GM10266 (cell line): ENCODE data around the gene ACAD11.

Experiments
- DNase-seq: peaks from one replicate; pipeline ENCODE4 v3.0.0; 2012; ENCODE audit errors: extremely low spot score
- TF ChIP-seq, protein P1 (sequence below): IDR thresholded peaks from 2 replicates; pipeline ENCODE4 v1.5.1; 2012; ENCODE audit warnings: mild to moderate bottlenecking, low read depth; ENCODE audit not compliant: control insufficient read depth, insufficient read depth; ENCODE audit errors: missing control alignments

Gene ACAD11

DNA sequence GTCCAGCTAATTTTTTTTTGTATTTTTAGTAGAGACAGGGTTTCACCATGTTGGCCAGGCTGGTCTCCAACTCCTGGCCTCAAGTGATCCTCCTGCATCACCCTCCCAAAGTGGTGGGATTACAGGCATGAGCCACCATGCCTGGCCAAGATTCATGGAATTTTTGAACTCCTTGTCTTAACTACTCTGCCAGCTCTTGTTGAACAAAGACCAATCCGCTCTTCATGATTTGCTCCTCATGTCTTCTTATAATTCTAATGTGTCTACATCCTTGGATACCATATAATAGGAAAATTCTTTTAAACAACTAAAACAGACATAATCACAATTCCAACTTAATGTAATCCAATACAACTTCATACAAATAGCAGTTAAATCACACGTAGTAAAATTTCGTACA is 21.8 kb upstream of the ACAD11 start:
- TF ChIP-seq, protein P1, sequence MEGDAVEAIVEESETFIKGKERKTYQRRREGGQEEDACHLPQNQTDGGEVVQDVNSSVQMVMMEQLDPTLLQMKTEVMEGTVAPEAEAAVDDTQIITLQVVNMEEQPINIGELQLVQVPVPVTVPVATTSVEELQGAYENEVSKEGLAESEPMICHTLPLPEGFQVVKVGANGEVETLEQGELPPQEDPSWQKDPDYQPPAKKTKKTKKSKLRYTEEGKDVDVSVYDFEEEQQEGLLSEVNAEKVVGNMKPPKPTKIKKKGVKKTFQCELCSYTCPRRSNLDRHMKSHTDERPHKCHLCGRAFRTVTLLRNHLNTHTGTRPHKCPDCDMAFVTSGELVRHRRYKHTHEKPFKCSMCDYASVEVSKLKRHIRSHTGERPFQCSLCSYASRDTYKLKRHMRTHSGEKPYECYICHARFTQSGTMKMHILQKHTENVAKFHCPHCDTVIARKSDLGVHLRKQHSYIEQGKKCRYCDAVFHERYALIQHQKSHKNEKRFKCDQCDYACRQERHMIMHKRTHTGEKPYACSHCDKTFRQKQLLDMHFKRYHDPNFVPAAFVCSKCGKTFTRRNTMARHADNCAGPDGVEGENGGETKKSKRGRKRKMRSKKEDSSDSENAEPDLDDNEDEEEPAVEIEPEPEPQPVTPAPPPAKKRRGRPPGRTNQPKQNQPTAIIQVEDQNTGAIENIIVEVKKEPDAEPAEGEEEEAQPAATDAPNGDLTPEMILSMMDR: no peak
- DNase-seq: no peak

DNA sequence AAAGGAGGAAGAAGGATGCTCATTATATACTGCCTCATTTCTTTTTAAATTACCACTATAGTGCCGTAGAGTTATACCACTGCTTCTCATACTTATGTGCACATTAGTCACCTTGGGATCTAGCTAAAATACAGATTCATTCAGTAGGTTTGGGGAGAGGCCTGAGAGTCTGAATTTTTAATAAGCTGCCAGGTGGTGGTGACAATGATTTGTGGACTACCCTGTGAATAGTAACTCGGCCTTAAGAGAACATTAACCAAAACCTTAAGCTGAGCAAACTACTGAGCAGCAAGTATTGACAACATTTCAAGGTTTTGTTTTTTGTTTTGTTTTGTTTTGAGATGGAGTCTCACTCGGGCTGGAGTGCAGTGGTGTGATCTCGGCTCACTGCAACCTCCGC is 20.3 kb upstream of the ACAD11 start:
- no peak for DNase-seq
- TF ChIP-seq, protein P1: no peak

DNA sequence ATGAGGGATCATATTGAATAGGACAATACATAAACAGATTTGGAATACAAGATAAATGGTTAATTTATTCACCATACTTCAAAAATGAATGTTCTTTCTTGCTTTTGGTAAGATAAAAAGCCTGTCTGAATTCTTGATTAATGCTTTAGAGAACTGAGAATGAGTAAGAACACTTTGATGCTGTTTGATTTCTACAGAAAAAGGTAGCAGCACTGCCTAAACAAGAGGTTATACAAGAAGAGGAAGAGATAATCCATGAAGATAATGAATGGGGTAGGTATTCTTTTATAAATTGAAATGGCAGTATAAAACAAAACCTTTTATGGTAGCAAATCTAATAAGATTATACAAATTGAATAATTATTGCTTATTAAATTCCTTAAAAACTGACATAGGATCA is 15.8 kb upstream of the ACAD11 start:
- TF ChIP-seq, protein P1: no peak
- no peak for DNase-seq

- DNase-seq: no peak
- TF ChIP-seq, protein P1: no peak
Measured at GRCh38 chr3:132669256-132669777, 9.7 kb upstream of the ACAD11 start.

GRCh38 chr3:132665230-132665745 is 5.7 kb upstream of the ACAD11 start:
- no peak for DNase-seq
- TF ChIP-seq, protein P1: no peak

GRCh38 chr3:132662212-132662611 is 2.6 kb upstream of the ACAD11 start:
- TF ChIP-seq, protein P1: no peak
- no peak for DNase-seq

DNA sequence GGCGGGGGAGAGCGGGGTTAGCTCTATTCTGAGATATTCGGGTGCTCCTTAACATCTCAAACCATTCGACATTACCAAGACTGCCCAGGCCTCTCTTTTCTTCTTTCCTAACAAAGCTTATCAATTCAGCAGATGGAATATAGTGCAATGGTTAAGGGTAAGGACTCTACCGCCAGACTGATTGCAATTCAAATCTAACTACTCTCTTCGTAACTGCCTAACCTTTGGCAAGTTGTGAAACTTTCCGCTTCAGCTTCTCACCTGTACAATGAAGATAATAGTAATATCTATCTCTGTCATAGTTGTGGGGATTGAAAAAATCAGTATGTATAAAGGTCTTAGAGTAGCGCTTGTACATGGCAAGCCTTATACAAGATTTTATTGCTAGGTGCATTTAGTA is 1.5 kb upstream of the ACAD11 start:
- DNase-seq: no peak
- TF ChIP-seq, protein P1: no peak
